ENCODE results near the gene NTM.

DNA sequence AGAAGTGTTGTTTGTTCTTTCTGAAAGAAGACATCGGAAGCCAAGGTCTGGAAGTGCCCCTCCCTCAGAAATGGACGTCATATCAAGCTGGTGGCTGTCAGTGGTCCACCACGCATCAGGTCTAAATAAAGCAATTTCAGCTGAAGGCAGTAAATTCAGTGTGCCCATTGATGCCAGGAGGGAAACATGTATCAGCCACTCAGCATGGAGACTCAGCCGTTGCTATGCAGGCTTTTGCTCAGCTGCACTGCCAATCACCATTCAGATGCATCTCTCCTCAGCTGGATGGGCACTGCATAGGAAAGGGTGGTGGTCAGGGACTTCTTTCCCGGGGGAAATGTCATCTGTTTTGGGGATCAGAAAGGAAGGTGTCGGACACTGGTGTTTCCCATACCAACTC is 878.2 kb downstream of the NTM start:
- TF ChIP-seq POLR2A (IDR thresholded peaks at IDR 0.05; ENCODE audit: low read depth, low read length) (no peak), POLR2AphosphoS5 (IDR thresholded peaks at IDR 0.05; ENCODE audit: low read depth, low read length) (no peak), TAF1 (IDR thresholded peaks at IDR 0.05; ENCODE audit: low read depth, low read length) (no peak), POU2F2 (IDR thresholded peaks at IDR 0.05; ENCODE audit: low read depth, low read length) (no peak), PAX5 (IDR thresholded peaks at IDR 0.05; ENCODE audit: insufficient read depth, low read length, severe bottlenecking) (no peak)

All from GM12891 (cell line).